22Rv1 (cell line): ENCODE data around the gene RPTOR.

Experiments used
- H3K27ac ChIP-seq: fragments of 450-650 bp; 2 replicates; pipeline ENCODE4 v1.5.1; 2017
- ZFX ChIP-seq: fragments of 450-650 bp; IDR thresholded peaks from 2 replicates; pipeline ENCODE4 v1.6.1; 2017; ENCODE audit warnings: antibody characterized with exemption, borderline replicate concordance
- TF ChIP-seq, protein P1 (sequence below): fragments of 450-650 bp; IDR thresholded peaks from 2 replicates; pipeline ENCODE4 v1.5.1; 2017; ENCODE audit warnings: mild to moderate bottlenecking

Gene RPTOR

DNA sequence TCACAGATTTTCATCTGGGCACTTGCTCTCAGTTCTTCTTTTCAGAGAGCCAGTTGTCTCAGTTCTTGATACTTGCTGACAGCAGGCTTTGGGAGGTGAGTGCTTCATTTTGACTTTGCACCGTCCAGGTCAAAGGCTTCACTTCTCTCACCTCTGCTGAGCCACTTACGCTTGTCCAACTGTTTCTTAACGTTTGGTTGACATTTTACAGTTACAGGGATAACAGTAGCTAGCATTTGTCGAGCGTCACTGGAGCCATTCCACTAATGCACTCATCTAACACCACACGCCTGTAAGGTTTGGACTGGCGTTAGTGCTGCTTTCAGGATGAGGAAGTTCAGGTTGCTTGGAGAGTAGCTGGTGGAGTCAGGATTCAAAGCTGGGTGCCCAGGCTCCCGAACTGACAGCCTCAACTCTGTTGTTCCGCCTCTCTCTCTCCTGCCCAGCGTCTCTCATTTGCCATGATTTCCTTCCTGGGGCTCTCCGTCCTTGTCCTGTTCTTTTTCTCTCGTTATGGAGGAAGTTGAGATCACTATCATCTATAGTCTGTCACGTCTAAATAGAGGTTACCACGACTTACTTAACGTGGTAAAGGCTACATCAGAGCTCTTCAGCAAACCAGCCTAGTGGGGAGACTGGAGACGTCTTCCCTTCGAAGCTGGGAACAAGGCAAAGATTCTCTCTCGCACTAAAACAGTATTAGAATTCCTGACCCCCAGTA, 220.8 kb downstream of the RPTOR start:
- H3K27ac ChIP-seq = no peak overlapping the region
- no peak for TF ChIP-seq ZFX
- TF ChIP-seq, protein P1, sequence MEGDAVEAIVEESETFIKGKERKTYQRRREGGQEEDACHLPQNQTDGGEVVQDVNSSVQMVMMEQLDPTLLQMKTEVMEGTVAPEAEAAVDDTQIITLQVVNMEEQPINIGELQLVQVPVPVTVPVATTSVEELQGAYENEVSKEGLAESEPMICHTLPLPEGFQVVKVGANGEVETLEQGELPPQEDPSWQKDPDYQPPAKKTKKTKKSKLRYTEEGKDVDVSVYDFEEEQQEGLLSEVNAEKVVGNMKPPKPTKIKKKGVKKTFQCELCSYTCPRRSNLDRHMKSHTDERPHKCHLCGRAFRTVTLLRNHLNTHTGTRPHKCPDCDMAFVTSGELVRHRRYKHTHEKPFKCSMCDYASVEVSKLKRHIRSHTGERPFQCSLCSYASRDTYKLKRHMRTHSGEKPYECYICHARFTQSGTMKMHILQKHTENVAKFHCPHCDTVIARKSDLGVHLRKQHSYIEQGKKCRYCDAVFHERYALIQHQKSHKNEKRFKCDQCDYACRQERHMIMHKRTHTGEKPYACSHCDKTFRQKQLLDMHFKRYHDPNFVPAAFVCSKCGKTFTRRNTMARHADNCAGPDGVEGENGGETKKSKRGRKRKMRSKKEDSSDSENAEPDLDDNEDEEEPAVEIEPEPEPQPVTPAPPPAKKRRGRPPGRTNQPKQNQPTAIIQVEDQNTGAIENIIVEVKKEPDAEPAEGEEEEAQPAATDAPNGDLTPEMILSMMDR = no peak

DNA sequence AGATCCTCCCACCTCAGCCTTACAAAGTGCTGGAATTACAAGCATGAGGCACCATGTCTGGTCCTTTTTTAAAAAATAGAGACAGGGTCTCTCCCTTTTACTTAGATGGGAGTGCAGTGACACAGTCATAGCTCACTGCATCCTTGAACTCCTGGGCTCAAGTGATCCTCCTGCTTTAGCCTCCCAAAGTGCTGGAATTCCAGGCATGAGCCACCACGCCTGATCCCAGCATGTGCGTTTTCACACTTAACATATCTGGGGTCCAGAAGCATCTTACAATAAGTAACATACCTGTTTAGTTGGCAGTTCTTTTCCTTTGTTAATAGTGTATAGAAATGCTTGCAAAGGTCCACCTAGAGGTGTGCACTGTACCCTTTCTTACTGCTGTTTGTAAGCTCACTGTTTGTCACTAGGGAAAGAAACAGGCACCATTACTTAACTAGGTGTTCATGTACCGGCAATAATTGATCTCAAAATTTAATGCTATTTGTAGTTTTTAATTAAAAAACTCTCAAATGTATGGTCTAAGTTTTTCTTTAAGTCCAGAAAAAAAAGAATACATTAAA, 221.7 kb downstream of the RPTOR start:
- H3K27ac ChIP-seq = no peak overlapping the region
- TF ChIP-seq, protein P1 = no peak
- TF ChIP-seq ZFX = no peak

DNA sequence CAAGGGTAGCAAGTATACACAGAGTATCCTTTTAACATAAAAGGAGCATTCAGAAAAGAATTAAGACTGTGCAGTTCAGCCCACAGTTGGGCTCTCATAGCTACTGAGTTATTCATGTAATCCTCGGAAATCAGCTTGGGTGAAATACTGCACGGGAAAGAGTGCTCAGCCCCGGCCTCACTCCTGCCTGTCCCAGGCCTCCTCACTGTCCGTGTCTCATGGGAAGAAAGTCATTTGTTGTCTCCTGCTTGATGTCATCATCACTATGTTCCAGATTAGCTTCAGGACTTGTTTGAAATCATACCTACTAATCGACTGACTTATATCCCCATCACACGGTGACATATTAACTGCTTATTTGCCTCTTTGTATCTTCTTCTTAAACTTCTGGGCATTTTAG, 223.8 kb downstream of the RPTOR start:
- no peak for TF ChIP-seq ZFX
- TF ChIP-seq, protein P1 = no peak
- no peak overlapping the region for H3K27ac ChIP-seq

DNA sequence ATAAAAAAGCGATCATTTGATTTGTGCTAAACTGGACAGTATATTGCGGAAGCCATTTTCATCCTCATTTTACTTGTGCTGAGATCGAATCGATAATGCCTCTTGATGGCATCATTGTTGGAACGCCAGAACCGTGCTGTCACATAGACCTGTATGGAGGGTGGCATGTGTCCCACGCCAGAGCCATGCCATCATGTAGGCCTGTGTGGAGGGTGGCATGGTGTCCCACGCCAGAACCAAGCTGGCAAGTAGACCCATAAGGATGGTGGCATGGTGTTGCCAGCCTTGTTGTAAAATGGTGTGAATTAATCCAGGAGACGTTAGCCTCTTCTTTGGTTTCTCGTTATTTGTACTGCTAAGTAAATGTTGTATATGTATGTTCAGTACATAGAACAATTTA, 224.3 kb downstream of the RPTOR start:
- H3K27ac ChIP-seq = no peak overlapping the region
- TF ChIP-seq ZFX = no peak
- TF ChIP-seq, protein P1 = no peak

DNA sequence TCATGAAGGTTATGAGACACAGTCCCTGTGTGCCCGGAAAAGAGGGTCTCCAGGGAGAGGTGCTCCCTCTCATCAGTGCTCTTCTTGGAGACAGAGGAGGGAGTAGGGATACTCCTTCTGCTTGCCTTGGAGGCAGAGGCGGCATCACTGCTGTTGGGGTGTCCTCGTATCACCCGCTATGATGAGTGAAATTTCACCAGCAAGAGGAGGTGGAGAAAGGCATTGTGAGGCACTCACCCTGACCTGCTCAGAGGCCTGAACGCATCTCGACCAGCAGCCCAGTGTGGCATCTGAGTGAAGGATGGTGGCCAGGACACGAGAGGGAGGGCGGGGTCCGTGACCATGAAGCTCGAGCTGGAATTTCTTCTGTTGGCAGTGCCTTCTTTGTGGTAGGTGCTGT, 224.9 kb downstream of the RPTOR start:
- no peak overlapping the region for H3K27ac ChIP-seq
- TF ChIP-seq, protein P1 = no peak
- TF ChIP-seq ZFX = no peak

DNA sequence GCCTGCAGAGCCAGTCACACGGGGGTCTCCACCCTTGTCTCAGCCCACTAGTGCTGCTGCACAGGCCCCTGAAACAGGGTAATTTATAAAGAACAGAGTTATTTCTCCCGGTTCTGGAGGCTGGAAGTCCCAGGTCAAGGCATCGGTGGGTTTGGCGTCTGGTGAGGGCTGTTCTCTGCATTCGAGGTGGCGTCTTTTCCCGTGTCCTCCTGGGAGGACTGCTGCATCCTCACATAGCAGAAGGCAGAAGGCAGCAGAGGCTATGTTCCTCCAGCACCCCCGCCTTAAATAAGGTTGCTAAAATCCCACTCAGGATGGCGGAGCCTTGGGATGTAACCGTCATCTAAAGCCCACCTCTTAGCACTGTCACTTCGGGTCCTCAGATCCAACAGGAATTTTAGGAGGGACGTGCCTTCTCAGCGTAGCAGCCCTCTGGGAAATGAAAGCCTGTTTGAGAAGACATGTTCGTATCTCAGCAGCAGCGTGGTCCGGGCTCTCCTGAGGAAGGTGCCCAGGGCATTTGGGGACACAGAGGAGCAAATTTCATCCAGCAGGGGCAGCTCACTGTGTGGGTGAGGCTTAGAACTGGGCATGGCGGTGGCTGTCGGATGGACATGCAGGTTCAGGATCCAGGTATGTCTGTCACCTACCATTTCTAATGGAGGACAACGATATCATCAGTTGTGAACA, 225.4 kb downstream of the RPTOR start:
- no peak overlapping the region for H3K27ac ChIP-seq
- TF ChIP-seq, protein P1 = no peak
- TF ChIP-seq ZFX = no peak
